Smooth muscle cell (in vitro differentiated cells): Measurements from ENCODE around the gene ABTB2. TPM values are rescaled to one million over a fixed set of nuclear protein-coding genes. Genes with fewer than 3 reads are reported as not detected.

Source experiments
- DNase-seq: peaks from one replicate; lab custom pipeline; 2025; ENCODE audit not compliant: unreplicated experiment; lab: John Stamatoyannopoulos, UW
- H2AFZ ChIP-seq: fragments of 200-600 bp; sonication (generic); 2 replicates; pipeline ENCODE4 v1.6.0; 2016; ENCODE audit warnings: antibody characterized with exemption, low read depth, mild to moderate bottlenecking
- H3F3A ChIP-seq: fragments of 200-600 bp; sonication (generic); 2 replicates; pipeline ENCODE4 v1.6.0; 2017; ENCODE audit warnings: antibody characterized with exemption, low read depth
- H3K27ac ChIP-seq: fragments of 200-600 bp; sonication (generic); 2 replicates; pipeline ENCODE4 v1.5.1; 2016; ENCODE audit warnings: low read depth, mild to moderate bottlenecking
- H3K27me3 ChIP-seq: fragments of 200-600 bp; sonication (generic); 2 replicates; pipeline ENCODE4 v1.6.1; 2016; ENCODE audit warnings: low read depth, mild to moderate bottlenecking
- H3K36me3 ChIP-seq: fragments of 200-600 bp; sonication (generic); 2 replicates; pipeline ENCODE4 v1.5.1; 2016; ENCODE audit warnings: low read depth
- H3K4me1 ChIP-seq: fragments of 200-600 bp; sonication (generic); 2 replicates; pipeline ENCODE4 v1.5.1; 2016; ENCODE audit warnings: low read depth
- H3K4me2 ChIP-seq: fragments of 200-600 bp; sonication (generic); 2 replicates; pipeline ENCODE4 v1.6.0; 2016; ENCODE audit warnings: mild to moderate bottlenecking
- H3K4me3 ChIP-seq: fragments of 200-600 bp; sonication (generic); 2 replicates; pipeline ENCODE4 v1.5.1; 2016; ENCODE audit warnings: mild to moderate bottlenecking
- H3K79me2 ChIP-seq: fragments of 200-600 bp; sonication (generic); 2 replicates; pipeline ENCODE4 v1.6.0; 2016; ENCODE audit warnings: low read depth, mild to moderate bottlenecking
- H3K9ac ChIP-seq: fragments of 200-600 bp; sonication (generic); 2 replicates; pipeline ENCODE4 v1.6.0; 2016; ENCODE audit warnings: low read depth
- H3K9me3 ChIP-seq: fragments of 200-600 bp; sonication (generic); replicated peaks from 2 replicates; pipeline ENCODE4 v1.5.1; 2016; ENCODE audit warnings: low read depth
- H4K20me1 ChIP-seq: fragments of 200-600 bp; sonication (generic); 2 replicates; pipeline ENCODE4 v1.6.0; 2016; ENCODE audit warnings: low read depth
- CTCF ChIP-seq: fragments of 200-600 bp; sonication (generic); IDR thresholded peaks from 2 replicates; pipeline ENCODE4 v1.5.1; 2017; ENCODE audit warnings: borderline replicate concordance, mild to moderate bottlenecking, antibody characterized with exemption; ENCODE audit not compliant: insufficient read depth, poor library complexity, severe bottlenecking
- WGBS: methylation state at CpG from one replicate; pipeline ENCODE4 v1.1.7; 2016; ENCODE audit warnings: low lambda C conversion rate; 5-methylcytosine and 5-hydroxymethylcytosine counted together
- polyA plus RNA-seq: library from polyadenylated mRNA; unstranded; fragments of >200 nt; fragmentation: Nextera tagmentation; extraction: Ambion mirVana; gene quantifications from 2 replicates; pipeline ENCODE4 v1.2.1, GENCODE V29; 2016
- total RNA-seq: library from RNA; depleted of rRNA; stranded (reverse); fragments of >200 nt; gene quantifications from 2 replicates; pipeline ENCODE4 v1.2.3, GENCODE V29; 2014

Gene ABTB2
- total and polyA plus RNA-seq, 2 experiments from 2014 or later: 4.3 to 4.9 TPM

- H2AFZ ChIP-seq: no peak overlapping the region
- 91% methylated on average over 7 of the region's 8 CpGs for WGBS
- no peak for DNase-seq
- peaks cover 7% of the 10 kb centered on the region for H4K20me1 ChIP-seq
- no peaks in the 10 kb centered on the region for H3K36me3 ChIP-seq
- H3K4me3 ChIP-seq: no peak overlapping the region
- no peak overlapping the region for H3K4me2 ChIP-seq
- no peak for TF ChIP-seq CTCF
- H3K27me3 ChIP-seq: no peaks in the 10 kb centered on the region
- H3K79me2 ChIP-seq: no peaks in the 10 kb centered on the region
- no peaks in the 10 kb centered on the region for H3K9me3 ChIP-seq
- no peak overlapping the region for H3K9ac ChIP-seq
- H3K27ac ChIP-seq: no peak overlapping the region
- no peaks in the 10 kb centered on the region for H3F3A ChIP-seq
- no peaks in the 10 kb centered on the region for H3K4me1 ChIP-seq
Observed at GRCh38 chr11:34169686-34170085, 188.1 kb downstream of the ABTB2 start.

- no peaks in the 10 kb centered on the region for H3K36me3 ChIP-seq
- H3K27me3 ChIP-seq: no peaks in the 10 kb centered on the region
- H3K9ac ChIP-seq: no peak overlapping the region
- H3K79me2 ChIP-seq: no peaks in the 10 kb centered on the region
- WGBS: 50% methylated on average over 18 of the region's 18 CpGs
- H3F3A ChIP-seq: no peaks in the 10 kb centered on the region
- DNase-seq: no peak
- peak overlapping the region; percentile 29 for H3K4me2 ChIP-seq
- no peaks in the 10 kb centered on the region for H3K9me3 ChIP-seq
- no peaks in the 10 kb centered on the region for H3K4me1 ChIP-seq
- no peak overlapping the region for H3K4me3 ChIP-seq
- H3K27ac ChIP-seq: peak overlapping the region; percentile 27
- no peak for TF ChIP-seq CTCF
- H2AFZ ChIP-seq: no peak overlapping the region
- peaks cover 7% of the 10 kb centered on the region for H4K20me1 ChIP-seq
Observed at GRCh38 chr11:34168642-34169420, 189.0 kb downstream of the ABTB2 start.

DNA sequence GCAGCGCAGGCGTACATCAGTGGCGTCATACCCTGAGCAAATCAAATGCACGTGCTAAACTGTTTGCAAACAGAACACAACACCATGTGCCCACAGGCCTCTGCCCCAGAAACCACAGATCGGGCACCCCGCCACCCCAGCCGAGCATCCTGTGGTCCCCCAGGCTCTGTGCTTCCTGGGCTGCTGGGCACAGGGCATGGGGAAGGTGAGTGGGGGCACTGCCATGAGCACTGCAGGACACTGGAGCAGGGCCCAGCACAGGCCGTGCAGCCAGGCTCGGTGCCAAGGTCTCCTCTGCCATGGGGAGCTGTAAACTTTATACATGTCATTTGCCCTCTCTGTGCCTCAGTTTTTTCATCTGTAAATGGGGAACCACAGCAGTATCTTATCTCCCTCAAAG, 189.8 kb downstream of the ABTB2 start:
- no peaks in the 10 kb centered on the region for H3K36me3 ChIP-seq
- no peaks in the 10 kb centered on the region for H3K79me2 ChIP-seq
- WGBS: 96% methylated on average over 9 of the region's 9 CpGs
- no peaks in the 10 kb centered on the region for H3F3A ChIP-seq
- H3K4me1 ChIP-seq: no peaks in the 10 kb centered on the region
- no peaks in the 10 kb centered on the region for H3K9me3 ChIP-seq
- no peak overlapping the region for H3K9ac ChIP-seq
- no peak overlapping the region for H3K4me3 ChIP-seq
- no peak for TF ChIP-seq CTCF
- no peak overlapping the region for H2AFZ ChIP-seq
- no peak for DNase-seq
- H3K27me3 ChIP-seq: no peaks in the 10 kb centered on the region
- no peak overlapping the region for H3K27ac ChIP-seq
- H4K20me1 ChIP-seq: peaks cover 2% of the 10 kb centered on the region
- H3K4me2 ChIP-seq: no peak overlapping the region
